Testis (tissue), 3 donors: ENCODE results near the gene MRM2. TPM values are rescaled to one million over a fixed set of nuclear protein-coding genes. Genes with fewer than 3 reads are reported as not detected.

Experiments used
- DNase-seq: peaks from one replicate; pipeline ENCODE4 v3.0.0-alpha.2; 2019
- H3K27ac ChIP-seq, 2 donors: fragments of 200-600 bp; sonication (generic); one replicate each; pipeline ENCODE4 v1.5.1; 2019
- H3K27me3 ChIP-seq: fragments of 200-600 bp; sonication (generic); one replicate; pipeline ENCODE4 v1.5.1; 2019
- H3K36me3 ChIP-seq: fragments of 200-600 bp; sonication (generic); one replicate; pipeline ENCODE4 v1.5.1; 2017; ENCODE audit warnings: low read depth; ENCODE audit errors: missing control alignments
- H3K4me1 ChIP-seq: fragments of 200-600 bp; sonication (generic); one replicate; pipeline ENCODE4 v1.5.1; 2019
- H3K4me3 ChIP-seq, 2 donors: fragments of 200-600 bp; sonication (generic); one replicate each; pipeline ENCODE4 v1.5.1; 2017 to 2019
- H3K9me3 ChIP-seq: fragments of 200-600 bp; sonication (generic); one replicate; pipeline ENCODE4 v1.5.1; 2017
- POLR2A ChIP-seq: fragments of 450-650 bp; IDR thresholded peaks from one replicate; pipeline ENCODE4 v1.6.1; 2017; ENCODE audit warnings: antibody characterized with exemption, mild to moderate bottlenecking, moderate library complexity
- WGBS, 2 donors: methylation state at CpG; one replicate each; pipeline ENCODE4 v1.1.5; 2018; 5-methylcytosine and 5-hydroxymethylcytosine counted together
- intact Hi-C: fragments of 100-400 bp; cut with DNase I; formaldehyde crosslinking; loops from one replicate; pipeline ENCODE4 v1.15.1; 2023; ENCODE audit warnings: low total_unique reads
- polyA plus RNA-seq: library from polyadenylated mRNA; stranded (reverse); fragments of 350-450 nt; fragmentation: Illumina TruSeq; extraction: RNeasy Lipid Tissue Mini Kit (QIAGEN cat#74804); gene quantifications from one replicate; pipeline ENCODE4 v1.2.3, GENCODE V29; 2014; ENCODE audit warnings: low read depth, low replicate concordance; ENCODE audit not compliant: insufficient read depth
- total RNA-seq, 2 donors: library from RNA; depleted of rRNA; stranded (reverse); fragments of >200 nt; gene quantifications; one replicate each; pipeline ENCODE4 v1.2.3, GENCODE V29; 2016
- TF ChIP-seq, protein P1 (sequence below), 3 experiments: fragments of 450-650 bp in 2 of 3; fragments of 200-600 bp in 1 of 3; sonication (generic) in 1 of 3; IDR thresholded peaks; one replicate each; pipeline ENCODE4 v1.5.1; 2016 to 2019; ENCODE audit warnings: antibody characterized with exemption in 3 of 3, mild to moderate bottlenecking in 2 of 3, moderate library complexity in 1 of 3

The MRM2 gene
- total and polyA plus RNA-seq, 3 donors from 2014 or later = 18.1 to 31.2 (median 20.5) TPM

DNA sequence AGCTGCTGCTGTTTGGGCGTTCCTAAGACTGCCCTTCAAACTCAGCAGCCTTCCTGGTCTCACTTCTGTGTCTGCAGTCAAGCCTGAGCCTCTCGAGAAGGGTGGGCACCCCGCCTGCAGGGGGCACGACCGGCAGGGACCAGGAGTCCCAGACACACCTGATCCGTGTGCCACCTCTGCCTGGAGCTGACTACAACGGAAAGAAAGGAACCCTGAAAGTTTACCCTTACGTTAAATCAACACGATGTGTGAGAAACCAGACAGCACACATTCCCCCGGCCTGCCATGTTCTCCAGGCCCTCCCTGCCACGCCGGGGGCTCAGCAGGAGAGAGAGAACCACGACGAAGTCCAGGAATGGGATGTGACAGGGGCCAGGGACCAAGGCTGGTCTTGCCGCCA, 14.3 kb downstream of the MRM2 start:
- DNase-seq = no peak
- no peak for TF ChIP-seq POLR2A
- TF ChIP-seq, protein P1, sequence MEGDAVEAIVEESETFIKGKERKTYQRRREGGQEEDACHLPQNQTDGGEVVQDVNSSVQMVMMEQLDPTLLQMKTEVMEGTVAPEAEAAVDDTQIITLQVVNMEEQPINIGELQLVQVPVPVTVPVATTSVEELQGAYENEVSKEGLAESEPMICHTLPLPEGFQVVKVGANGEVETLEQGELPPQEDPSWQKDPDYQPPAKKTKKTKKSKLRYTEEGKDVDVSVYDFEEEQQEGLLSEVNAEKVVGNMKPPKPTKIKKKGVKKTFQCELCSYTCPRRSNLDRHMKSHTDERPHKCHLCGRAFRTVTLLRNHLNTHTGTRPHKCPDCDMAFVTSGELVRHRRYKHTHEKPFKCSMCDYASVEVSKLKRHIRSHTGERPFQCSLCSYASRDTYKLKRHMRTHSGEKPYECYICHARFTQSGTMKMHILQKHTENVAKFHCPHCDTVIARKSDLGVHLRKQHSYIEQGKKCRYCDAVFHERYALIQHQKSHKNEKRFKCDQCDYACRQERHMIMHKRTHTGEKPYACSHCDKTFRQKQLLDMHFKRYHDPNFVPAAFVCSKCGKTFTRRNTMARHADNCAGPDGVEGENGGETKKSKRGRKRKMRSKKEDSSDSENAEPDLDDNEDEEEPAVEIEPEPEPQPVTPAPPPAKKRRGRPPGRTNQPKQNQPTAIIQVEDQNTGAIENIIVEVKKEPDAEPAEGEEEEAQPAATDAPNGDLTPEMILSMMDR (IDR thresholded peaks at IDR 0.05) = no peak
- Histone ChIP-seq H3K4me1 (peaks cover 7% of the 10 kb centered on the region), H3K4me3 (no peak overlapping the region), H3K9me3 (no peaks in the 10 kb centered on the region), H3K27me3 (no peaks in the 10 kb centered on the region), H3K27ac (no peak overlapping the region), H3K36me3 (no peaks in the 10 kb centered on the region)
- 87 to 92% methylated on average over 7 to 15 of the region's 15 CpGs for WGBS, 2 donors
- intact Hi-C loops = no loop called here

- Histone ChIP-seq H3K4me1 (peaks cover 2% of the 10 kb centered on the region), H3K4me3 (no peak overlapping the region), H3K27me3 (no peaks in the 10 kb centered on the region), H3K9me3 (no peaks in the 10 kb centered on the region), H3K36me3 (no peaks in the 10 kb centered on the region), H3K27ac (no peak overlapping the region)
- 95 to 96% methylated on average over 12 to 13 of the region's 13 CpGs for WGBS, 2 donors
- intact Hi-C loops = no loop called here
- TF ChIP-seq, protein P1 (IDR thresholded peaks at IDR 0.05) = no peak
- no peak for TF ChIP-seq POLR2A
- DNase-seq = no peak
Measured at GRCh38 chr7:2225830-2226229, 16.2 kb downstream of the MRM2 start.

DNA sequence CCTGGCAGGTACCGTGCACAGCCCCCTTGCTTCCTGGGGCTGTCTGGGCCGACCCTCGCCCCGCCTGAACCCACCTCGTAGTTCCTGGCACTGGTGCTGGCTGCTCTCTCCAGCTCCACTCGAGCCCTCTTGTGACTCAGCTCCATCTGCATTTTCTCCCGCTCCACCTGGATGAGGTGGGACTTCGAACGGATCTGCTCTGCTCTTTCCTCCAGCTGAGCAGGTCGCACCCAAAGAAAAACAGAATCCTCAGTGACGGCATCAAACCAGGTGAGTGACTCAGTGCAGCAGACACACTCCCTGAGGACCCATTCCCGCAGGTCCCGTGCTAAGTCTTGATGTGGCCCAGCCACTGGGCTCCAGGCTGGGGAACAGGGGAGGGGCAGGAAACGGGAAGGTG, 16.7 kb downstream of the MRM2 start:
- no peaks in the 10 kb centered on the region for H3K27me3 ChIP-seq
- intact Hi-C loops = no loop called here
- 94 to 96% methylated on average over 12 to 14 of the region's 14 CpGs for WGBS, 2 donors
- H3K9me3 ChIP-seq = no peaks in the 10 kb centered on the region
- H3K4me3 ChIP-seq = no peak overlapping the region
- no peaks in the 10 kb centered on the region for H3K36me3 ChIP-seq
- no peaks in the 10 kb centered on the region for H3K4me1 ChIP-seq
- no peak for TF ChIP-seq POLR2A
- TF ChIP-seq, protein P1 (IDR thresholded peaks at IDR 0.05) = no peak
- no peak overlapping the region for H3K27ac ChIP-seq
- DNase-seq = no peak

DNA sequence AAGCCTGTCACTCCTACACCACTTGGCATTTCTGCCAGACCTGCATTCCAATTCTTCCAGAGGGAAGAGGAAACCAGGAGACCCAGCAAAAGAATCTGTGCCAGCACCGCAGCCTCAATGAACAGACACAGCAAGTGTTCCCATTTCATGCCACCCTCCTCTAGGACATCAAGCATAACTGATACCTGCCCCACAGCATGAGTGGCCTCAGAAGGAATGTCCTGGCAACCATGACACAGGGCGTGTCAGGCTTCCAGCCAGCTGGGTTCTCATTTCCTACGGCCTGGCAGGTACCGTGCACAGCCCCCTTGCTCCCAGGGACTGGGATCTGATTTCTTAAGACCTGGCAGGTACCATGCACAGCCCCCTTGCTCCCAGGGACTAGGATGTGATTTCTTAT, 17.1 kb downstream of the MRM2 start:
- Histone ChIP-seq H3K27me3 (no peaks in the 10 kb centered on the region), H3K4me1 (no peaks in the 10 kb centered on the region), H3K27ac (no peak overlapping the region), H3K36me3 (no peaks in the 10 kb centered on the region), H3K9me3 (no peaks in the 10 kb centered on the region), H3K4me3 (no peak overlapping the region)
- intact Hi-C loops = no loop called here
- no peak for TF ChIP-seq POLR2A
- TF ChIP-seq, protein P1 (IDR thresholded peaks at IDR 0.05) = no peak
- WGBS, 2 donors = 96 to 100% methylated on average over 4 of the region's 4 CpGs
- no peak for DNase-seq

DNA sequence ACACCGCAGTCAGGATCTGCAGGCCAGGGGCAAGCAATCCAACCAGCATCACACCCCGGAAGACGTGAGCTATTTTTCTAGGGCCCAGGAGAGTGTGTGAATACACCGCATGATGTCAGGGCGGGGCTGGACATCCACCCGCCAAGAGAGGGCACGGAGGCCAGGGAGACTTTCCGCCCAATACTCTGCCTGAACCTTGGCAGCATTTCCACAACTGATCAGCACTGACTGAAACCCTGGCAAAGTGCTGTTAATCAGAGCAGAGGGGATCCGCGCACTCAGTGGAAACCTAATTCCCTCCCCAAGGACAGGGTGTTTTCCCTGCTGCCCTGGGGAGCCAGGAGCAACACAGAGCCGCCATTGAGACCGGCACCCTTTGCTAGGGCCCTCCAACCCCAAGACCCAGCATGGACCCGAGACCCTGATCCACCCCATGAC, 17.5 kb downstream of the MRM2 start:
- Histone ChIP-seq H3K27me3 (no peaks in the 10 kb centered on the region), H3K4me3 (no peak overlapping the region), H3K36me3 (no peaks in the 10 kb centered on the region), H3K4me1 (no peaks in the 10 kb centered on the region), H3K27ac (no peak overlapping the region), H3K9me3 (no peaks in the 10 kb centered on the region)
- intact Hi-C loops = no loop called here
- DNase-seq = no peak
- TF ChIP-seq, protein P1 (IDR thresholded peaks at IDR 0.05) = no peak
- no peak for TF ChIP-seq POLR2A
- WGBS, 2 donors = 83 to 93% methylated on average over 1 to 13 of the region's 13 CpGs
